IMR-90 (cell line): Measurements from ENCODE around the gene PET100. TPM values are rescaled to one million over a fixed set of nuclear protein-coding genes. Genes with fewer than 3 reads are reported as not detected.

Source experiments
- ATAC-seq: fragments of 200-7000 bp; cut with Tn5 transposase; 2 replicates; pipeline ENCODE4 v1.9.1; 2020; ENCODE audit warnings: low read depth, mild to moderate bottlenecking, moderate library complexity
- BruUV-seq: library from RNA; stranded (reverse); fragments of 400-500 nt; replicated peaks from 2 replicates; lab custom pipeline; 2021; lab: Mats Ljungman, UMichigan
- CTCF ChIA-PET: fragments of 300-600 bp; formaldehyde crosslinking; extraction: SDS; loops from one replicate; lab custom pipeline; 2021; ENCODE audit warnings: antibody characterized with exemption; lab: Yijun Ruan, JAX
- POLR2A ChIA-PET: fragments of 300-600 bp; sonication (Branson Sonifier 250); formaldehyde crosslinking; loops from one replicate; lab custom pipeline; 2022; ENCODE audit warnings: antibody characterized with exemption; ENCODE audit not compliant: unreplicated experiment; lab: Charles Lee
- DNase-seq: peaks from one replicate; pipeline ENCODE4 v3.0.0; 2013
- H2AFZ ChIP-seq: replicated peaks from 2 replicates; pipeline ENCODE3; 2013; ENCODE audit warnings: low read length, mild to moderate bottlenecking; ENCODE audit not compliant: poor library complexity
- H2AK5ac ChIP-seq: 2 replicates; pipeline ENCODE4 v1.6.1; 2013; ENCODE audit warnings: low read depth, low read length, inconsistent platforms
- H2AK9ac ChIP-seq: replicated peaks from 2 replicates; pipeline ENCODE3; 2013; ENCODE audit warnings: mild to moderate bottlenecking, low read depth, low read length, moderate library complexity; ENCODE audit not compliant: poor library complexity
- H2BK120ac ChIP-seq: 2 replicates; pipeline ENCODE4 v1.6.1; 2013; ENCODE audit warnings: low read depth, low read length, inconsistent platforms
- H2BK15ac ChIP-seq: 3 replicates; pipeline ENCODE4 v1.6.1; 2013; ENCODE audit warnings: low read depth, low read length, inconsistent platforms
- H2BK20ac ChIP-seq: 2 replicates; pipeline ENCODE4 v1.6.1; 2013; ENCODE audit warnings: low read depth, mild to moderate bottlenecking, inconsistent platforms, low read length, moderate library complexity
- H2BK5ac ChIP-seq: 2 replicates; pipeline ENCODE4 v1.6.1; 2013; ENCODE audit warnings: mild to moderate bottlenecking, low read depth, low read length, inconsistent platforms; ENCODE audit not compliant: poor library complexity, severe bottlenecking
- H3K14ac ChIP-seq: replicated peaks from 2 replicates; pipeline ENCODE4 v1.6.1; 2013; ENCODE audit warnings: low read depth, low read length, inconsistent platforms
- H3K18ac ChIP-seq: 2 replicates; pipeline ENCODE4 v1.6.1; 2013; ENCODE audit warnings: low read depth, low read length, control low read depth
- H3K23ac ChIP-seq: 2 replicates; pipeline ENCODE4 v1.6.1; 2013; ENCODE audit warnings: low read depth, low read length, inconsistent platforms
- H3K27ac ChIP-seq: 2 replicates; pipeline ENCODE4 v1.5.1; 2013; ENCODE audit warnings: mild to moderate bottlenecking, control low read depth, low read length; ENCODE audit not compliant: insufficient read depth
- H3K27me3 ChIP-seq: 2 replicates; pipeline ENCODE4 v1.6.1; 2013; ENCODE audit warnings: low read length; ENCODE audit not compliant: control insufficient read depth, insufficient read depth
- H3K36me3 ChIP-seq: 2 replicates; pipeline ENCODE4 v1.6.1; 2013; ENCODE audit warnings: low read length, mixed read lengths; ENCODE audit not compliant: control insufficient read depth, insufficient read depth
- H3K4ac ChIP-seq: 2 replicates; pipeline ENCODE4 v1.6.1; 2013; ENCODE audit warnings: low read depth, low read length, inconsistent platforms
- H3K4me1 ChIP-seq: 2 replicates; pipeline ENCODE4 v1.6.1; 2013; ENCODE audit warnings: low read length, mixed read lengths; ENCODE audit not compliant: control insufficient read depth, insufficient read depth
- H3K4me2 ChIP-seq: 2 replicates; pipeline ENCODE4 v1.6.1; 2013; ENCODE audit warnings: low read depth, mild to moderate bottlenecking, control low read depth, low read length, moderate library complexity
- H3K4me3 ChIP-seq: 2 replicates; pipeline ENCODE4 v1.5.1; 2013; ENCODE audit warnings: low read depth, mild to moderate bottlenecking, control low read depth, low read length, moderate library complexity; ENCODE audit not compliant: insufficient read depth
- H3K56ac ChIP-seq: 2 replicates; pipeline ENCODE4 v1.6.1; 2013; ENCODE audit warnings: low read length, inconsistent platforms; ENCODE audit not compliant: insufficient read depth; ENCODE audit errors: extremely low read depth
- H3K79me1 ChIP-seq, 2 experiments: 2 replicates each; pipeline ENCODE4 v1.6.1; 2013; ENCODE audit warnings: low read length in 2 of 2, inconsistent platforms in 1 of 2, low read depth in 1 of 2
- H3K9ac ChIP-seq: 2 replicates; pipeline ENCODE4 v1.6.1; 2013; ENCODE audit warnings: low read depth, low read length, control low read depth
- H3K9me1 ChIP-seq: 2 replicates; pipeline ENCODE4 v1.6.1; 2013; ENCODE audit warnings: low read length, inconsistent platforms; ENCODE audit not compliant: insufficient read depth
- H3K9me3 ChIP-seq: 2 replicates; pipeline ENCODE4 v1.6.1; 2013; ENCODE audit warnings: low read length; ENCODE audit not compliant: control insufficient read depth, insufficient read depth
- H4K20me1 ChIP-seq: 2 replicates; pipeline ENCODE4 v1.6.1; 2013; ENCODE audit warnings: low read length, inconsistent platforms; ENCODE audit not compliant: insufficient read depth
- H4K5ac ChIP-seq: 2 replicates; pipeline ENCODE4 v1.6.1; 2013; ENCODE audit warnings: mild to moderate bottlenecking, low read depth, low read length, control low read depth
- H4K8ac ChIP-seq, 2 experiments: 2 replicates each; pipeline ENCODE4 v1.6.1; 2013; ENCODE audit warnings: low read depth in 2 of 2, low read length in 2 of 2, control low read depth in 1 of 2, inconsistent platforms in 1 of 2
- H4K91ac ChIP-seq: 2 replicates; pipeline ENCODE4 v1.6.1; 2013; ENCODE audit warnings: low read depth, low read length, inconsistent platforms; ENCODE audit not compliant: insufficient read depth
- CTCF ChIP-seq: conservative IDR thresholded peaks from 2 replicates; pipeline ENCODE4 v1.5.1; 2012; ENCODE audit warnings: mild to moderate bottlenecking, low read depth, low read length, improper control_type of control experiment
- MAFK ChIP-seq: IDR thresholded peaks from 2 replicates; pipeline ENCODE4 v1.6.1; 2012; ENCODE audit warnings: low read depth, low read length, improper control_type of control experiment
- NFE2L2 ChIP-seq: fragments of 150-350 bp; IDR thresholded peaks from 2 replicates; pipeline ENCODE4 v1.6.1; 2016; ENCODE audit warnings: low read depth, mild to moderate bottlenecking, low read length
- POLR2A ChIP-seq: IDR thresholded peaks from 2 replicates; pipeline ENCODE4 v1.6.1; 2012; ENCODE audit warnings: mild to moderate bottlenecking, low read depth, low read length
- RAD21 ChIP-seq: IDR thresholded peaks from 2 replicates; pipeline ENCODE4 v1.6.1; 2012; ENCODE audit warnings: low read length, improper control_type of control experiment
- USF2 ChIP-seq: fragments of 150-350 bp; IDR thresholded peaks from 2 replicates; pipeline ENCODE4 v1.6.1; 2017; ENCODE audit warnings: mild to moderate bottlenecking, antibody characterized with exemption, low read length, low read depth
- WGBS, 2 experiments: methylation state at CpG; one replicate each; pipeline versions ENCODE4 v1.1.5 to v1.1.7; 2013; ENCODE audit warnings: missing lambda C conversion rate in 2 of 2; ENCODE audit not compliant: insufficient read length in 1 of 2; ENCODE audit errors: extremely low coverage in 2 of 2; 5-methylcytosine and 5-hydroxymethylcytosine counted together
- dilution Hi-C: fragments of 300-500 bp; cut with HindIII; formaldehyde crosslinking; loops from one replicate; pipeline ENCODE4 v1.14.3; 2018; ENCODE audit warnings: low sequenced_read_pairs; ENCODE audit not compliant: unreplicated experiment
- in situ Hi-C: fragments of 300-500 bp; cut with MboI; formaldehyde crosslinking; loops from 3 replicates; pipeline ENCODE4 v1.14.3; 2019; ENCODE audit warnings: low sequenced_read_pairs, inconsistent platforms, mixed read lengths
- intact Hi-C: fragments of 100-400 bp; cut with micrococcal nuclease; formaldehyde crosslinking; loops from 2 replicates; pipeline ENCODE4 v1.10.0; 2022
- polyA plus RNA-seq, 3 experiments: library from polyadenylated mRNA; depleted of rRNA; stranded (reverse); fragments of >200 nt; gene quantifications; 2 replicates each; pipeline ENCODE4 v1.2.3, GENCODE V29; 2012; ENCODE audit warnings: low replicate concordance in 1 of 3
- total RNA-seq: library from RNA; depleted of rRNA; stranded (reverse); fragments of >200 nt; gene quantifications from 2 replicates; pipeline ENCODE4 v1.2.3, GENCODE V29; 2012

Gene PET100
- total and polyA plus RNA-seq, 2 of the 4 experiments (the other 2 are of a cell fraction), result 1.4 to 31.4 TPM

- no peak overlapping the region for H3K9ac ChIP-seq
- dilution Hi-C loops, result no loop called here
- H3K27ac ChIP-seq, result no peak overlapping the region
- H3K4me1 ChIP-seq, result no peaks in the 10 kb centered on the region
- no peak overlapping the region for H3K18ac ChIP-seq
- TF ChIP-seq USF2, result no peak
- TF ChIP-seq NFE2L2, result no peak
- no peak for TF ChIP-seq RAD21
- no peak for TF ChIP-seq MAFK
- TF ChIP-seq POLR2A, result no peak
- no peak for TF ChIP-seq CTCF
- no peak overlapping the region for H2BK120ac ChIP-seq
- H3K23ac ChIP-seq, result no peak overlapping the region
- H4K91ac ChIP-seq, result no peak overlapping the region
- H3K14ac ChIP-seq, result no peak overlapping the region
- ATAC-seq, result no peak
- no peak overlapping the region for H2BK15ac ChIP-seq
- H3K9me3 ChIP-seq, result no peaks in the 10 kb centered on the region
- no peaks in the 10 kb centered on the region for H3K9me1 ChIP-seq
- H3K4me2 ChIP-seq, result no peak overlapping the region
- ChIA-PET POLR2A (no interaction called here), CTCF (no interaction called here)
- no peak for DNase-seq
- no TSS peak for BruUV-seq
- H3K4ac ChIP-seq, result no peak overlapping the region
- intact Hi-C loops, result no loop called here
- H2BK5ac ChIP-seq, result no peak overlapping the region
- H3K4me3 ChIP-seq, result no peak overlapping the region
- H4K8ac ChIP-seq, result no peak overlapping the region
- H3K27me3 ChIP-seq, result peaks cover 7% of the 10 kb centered on the region; the same call in 1 of the 2 replicates
- no peaks in the 10 kb centered on the region for H3K79me1 ChIP-seq
- H3K56ac ChIP-seq, result no peak overlapping the region
- H2AK9ac ChIP-seq, result no peak overlapping the region
- H2BK20ac ChIP-seq, result no peak overlapping the region
- H2AK5ac ChIP-seq, result no peak overlapping the region
- no peak overlapping the region for H4K5ac ChIP-seq
- no peaks in the 10 kb centered on the region for H4K20me1 ChIP-seq
- WGBS, 2 experiments, result 80% methylated on average over 2 of the region's 15 CpGs; no CpG with 5 or more reads in 1 of the 2 experiments
- no peaks in the 10 kb centered on the region for H3K36me3 ChIP-seq
- in situ Hi-C loops, result no loop called here
- no peak overlapping the region for H2AFZ ChIP-seq
Measured at GRCh38 chr19:7648265-7649014, 18.8 kb downstream of the PET100 start.
